Epithelial cell of proximal tubule (primary cell): ENCODE data around the gene AGGF1. TPM values are rescaled to one million over a fixed set of nuclear protein-coding genes. Genes with fewer than 3 reads are reported as not detected.
"Not testable (repeated sequence)": the region's sequence is repeated elsewhere in the genome, so short reads cannot be mapped to it uniquely, and the experiment has no call there.

Source experiments
- DNase-seq: peaks from one replicate; pipeline ENCODE4 v3.0.0-alpha.2; 2011; ENCODE audit warnings: low read depth
- H3K4me3 ChIP-seq: 2 replicates; pipeline ENCODE4 v1.5.1; 2011; ENCODE audit warnings: low read depth, mild to moderate bottlenecking, low read length
- total RNA-seq: library from RNA; depleted of rRNA; stranded (reverse); fragments of >200 nt; gene quantifications from 2 replicates; pipeline ENCODE4 v1.2.3, GENCODE V29; 2015
- TF ChIP-seq, protein P1 (sequence below): conservative IDR thresholded peaks from 2 replicates; pipeline ENCODE4 v1.5.1; 2012; ENCODE audit warnings: low read depth, mild to moderate bottlenecking, low read length

AGGF1 gene
- total RNA-seq, 1 donor from 2014 or later, result 14.8 TPM

DNA sequence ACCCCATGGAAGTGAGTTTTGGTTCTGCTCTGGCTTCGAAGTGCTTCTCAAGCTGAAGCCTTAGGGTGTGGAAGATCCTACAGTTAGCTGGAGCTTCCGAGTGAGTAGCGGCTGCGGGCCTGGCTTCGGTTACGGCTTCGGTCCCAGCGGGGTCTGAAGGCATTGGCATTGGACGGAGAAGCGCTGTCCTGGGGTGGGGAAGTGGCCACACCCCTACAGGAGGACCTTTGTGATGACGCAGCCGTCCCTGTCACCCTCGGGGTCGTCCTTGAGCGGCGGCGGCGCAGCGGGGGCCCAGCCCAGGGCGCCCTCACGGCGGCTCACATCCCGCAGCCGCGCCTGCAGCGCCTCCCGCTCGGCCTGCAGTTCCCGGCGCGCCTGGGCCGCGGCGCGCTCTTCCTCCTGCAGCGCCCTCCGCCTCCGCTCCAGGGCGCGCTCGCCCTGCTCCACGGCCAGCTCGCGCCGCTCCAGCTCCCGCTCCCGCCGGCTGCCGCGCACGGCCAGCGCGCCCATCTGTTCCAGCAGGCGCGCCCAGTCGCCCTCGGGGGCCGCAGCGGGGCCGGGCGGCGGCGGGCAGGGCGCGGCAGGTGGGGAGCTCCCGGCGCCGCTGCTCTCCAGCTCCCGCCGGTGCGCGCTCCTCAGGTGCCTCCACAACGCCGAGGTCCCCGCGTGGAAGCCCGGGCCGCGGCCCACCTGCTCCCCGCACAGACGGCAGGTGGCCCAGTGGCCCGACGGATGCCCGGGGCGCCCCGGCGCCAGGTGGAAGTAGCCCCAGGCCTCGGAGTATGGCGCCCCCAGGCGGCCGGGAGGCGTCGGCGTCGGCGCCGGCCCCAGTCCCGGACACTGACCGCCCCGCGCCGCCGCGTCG, 47.0 kb downstream of the AGGF1 start:
- no peak for DNase-seq
- TF ChIP-seq, protein P1, sequence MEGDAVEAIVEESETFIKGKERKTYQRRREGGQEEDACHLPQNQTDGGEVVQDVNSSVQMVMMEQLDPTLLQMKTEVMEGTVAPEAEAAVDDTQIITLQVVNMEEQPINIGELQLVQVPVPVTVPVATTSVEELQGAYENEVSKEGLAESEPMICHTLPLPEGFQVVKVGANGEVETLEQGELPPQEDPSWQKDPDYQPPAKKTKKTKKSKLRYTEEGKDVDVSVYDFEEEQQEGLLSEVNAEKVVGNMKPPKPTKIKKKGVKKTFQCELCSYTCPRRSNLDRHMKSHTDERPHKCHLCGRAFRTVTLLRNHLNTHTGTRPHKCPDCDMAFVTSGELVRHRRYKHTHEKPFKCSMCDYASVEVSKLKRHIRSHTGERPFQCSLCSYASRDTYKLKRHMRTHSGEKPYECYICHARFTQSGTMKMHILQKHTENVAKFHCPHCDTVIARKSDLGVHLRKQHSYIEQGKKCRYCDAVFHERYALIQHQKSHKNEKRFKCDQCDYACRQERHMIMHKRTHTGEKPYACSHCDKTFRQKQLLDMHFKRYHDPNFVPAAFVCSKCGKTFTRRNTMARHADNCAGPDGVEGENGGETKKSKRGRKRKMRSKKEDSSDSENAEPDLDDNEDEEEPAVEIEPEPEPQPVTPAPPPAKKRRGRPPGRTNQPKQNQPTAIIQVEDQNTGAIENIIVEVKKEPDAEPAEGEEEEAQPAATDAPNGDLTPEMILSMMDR, result peak; percentile 51
- peak overlapping the region; percentile 44 for H3K4me3 ChIP-seq

GRCh38 chr5:77077829-77078176, 47.6 kb downstream of the AGGF1 start:
- no peak for DNase-seq
- peak overlapping the region; percentile 44 for H3K4me3 ChIP-seq
- TF ChIP-seq, protein P1, result no peak

DNA sequence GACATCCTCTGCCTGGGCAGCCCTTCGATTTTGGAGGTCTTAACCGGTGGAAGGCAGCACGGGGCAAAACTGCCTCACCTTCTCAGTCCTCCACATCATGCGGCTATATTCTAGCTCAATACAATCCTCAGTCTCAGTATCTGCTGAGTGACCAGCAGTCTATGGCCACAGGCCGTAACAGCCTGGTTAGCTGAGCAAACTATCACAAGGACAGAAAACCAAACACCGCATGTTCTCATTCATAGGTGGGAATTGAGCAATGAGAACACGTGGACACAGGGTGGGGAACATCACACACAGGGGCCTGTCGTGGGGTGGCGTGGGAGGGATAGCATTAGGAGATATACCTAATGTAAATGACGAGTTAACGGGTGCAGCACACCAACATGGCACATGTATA, 50.3 kb downstream of the AGGF1 start:
- DNase-seq, H3K4me3 ChIP-seq: not testable (repeated sequence)

- no peak for DNase-seq
- TF ChIP-seq, protein P1, result no peak
- no peak overlapping the region for H3K4me3 ChIP-seq
Observed at GRCh38 chr5:77080905-77081304, 50.7 kb downstream of the AGGF1 start.

DNA sequence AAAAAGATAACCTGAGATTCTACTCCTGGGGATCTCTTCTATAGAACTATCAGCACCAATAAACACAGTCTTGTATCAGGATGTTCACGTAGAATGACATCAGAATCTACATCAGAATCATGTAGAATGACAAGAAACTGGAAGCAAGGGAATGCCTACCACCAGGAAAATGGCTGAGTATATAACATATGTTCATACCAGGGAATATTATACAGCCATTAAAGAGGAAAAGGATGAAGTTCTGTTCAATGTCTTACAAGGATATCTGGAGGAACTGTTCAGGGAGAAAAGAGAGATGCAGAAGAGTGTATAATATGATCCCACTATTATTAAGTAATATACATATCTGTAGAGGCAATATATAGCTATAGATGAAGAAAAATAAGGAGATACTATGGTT, 52.1 kb downstream of the AGGF1 start:
- DNase-seq, result no peak
- TF ChIP-seq, protein P1, result no peak
- H3K4me3 ChIP-seq, result no peak overlapping the region

GRCh38 chr5:77083088-77083487, 52.9 kb downstream of the AGGF1 start:
- H3K4me3 ChIP-seq, result no peak overlapping the region
- DNase-seq, result no peak
- TF ChIP-seq, protein P1, result no peak

GRCh38 chr5:77086368-77086688, 56.1 kb downstream of the AGGF1 start:
- DNase-seq, result no peak
- H3K4me3 ChIP-seq, result peak overlapping the region; percentile 90
- TF ChIP-seq, protein P1, result no peak
